ENCODE results near the gene FBN2.

GRCh38 chr5:128234928-128235641 is 303.0 kb downstream of the FBN2 start:
- TF ChIP-seq CTCF (IDR thresholded peaks at IDR 0.05; ENCODE audit: low read depth, low read length) (no peak), POLR2A (IDR thresholded peaks at IDR 0.05; ENCODE audit: extremely low read depth, insufficient read length) (no peak), MYC (IDR thresholded peaks at IDR 0.05; ENCODE audit: low read depth, low read length) (no peak), MAX (IDR thresholded peaks at IDR 0.05; ENCODE audit: low read depth, low read length) (no peak)
